ENCODE data around the gene RARS1. TPM values are rescaled to one million over a fixed set of nuclear protein-coding genes. Genes with fewer than 3 reads are reported as not detected.

The RARS1 gene
- total and polyA plus RNA-seq, 2 experiments from 2014 or later: 75.1 to 129 TPM

DNA sequence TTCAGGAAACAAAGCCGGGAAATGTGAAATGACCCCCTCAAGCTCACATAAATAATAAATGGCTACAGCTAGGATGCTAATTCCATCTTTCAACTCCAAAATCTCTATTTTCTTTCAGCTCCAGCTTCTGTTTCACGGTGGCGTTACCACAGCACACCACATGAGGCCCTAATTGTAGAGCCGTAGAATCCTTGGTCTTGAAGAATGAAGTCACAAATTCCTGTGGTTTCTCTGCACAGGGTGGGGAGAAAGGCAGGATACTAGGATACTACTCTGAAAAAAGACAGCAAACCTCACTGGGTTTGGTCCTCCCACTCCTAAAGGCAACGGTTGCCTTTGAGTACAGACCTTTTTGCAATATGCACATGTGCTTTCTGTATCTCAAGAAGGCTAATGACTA, 13.9 kb upstream of the RARS1 start (continued):
- TF ChIP-seq, protein P1, sequence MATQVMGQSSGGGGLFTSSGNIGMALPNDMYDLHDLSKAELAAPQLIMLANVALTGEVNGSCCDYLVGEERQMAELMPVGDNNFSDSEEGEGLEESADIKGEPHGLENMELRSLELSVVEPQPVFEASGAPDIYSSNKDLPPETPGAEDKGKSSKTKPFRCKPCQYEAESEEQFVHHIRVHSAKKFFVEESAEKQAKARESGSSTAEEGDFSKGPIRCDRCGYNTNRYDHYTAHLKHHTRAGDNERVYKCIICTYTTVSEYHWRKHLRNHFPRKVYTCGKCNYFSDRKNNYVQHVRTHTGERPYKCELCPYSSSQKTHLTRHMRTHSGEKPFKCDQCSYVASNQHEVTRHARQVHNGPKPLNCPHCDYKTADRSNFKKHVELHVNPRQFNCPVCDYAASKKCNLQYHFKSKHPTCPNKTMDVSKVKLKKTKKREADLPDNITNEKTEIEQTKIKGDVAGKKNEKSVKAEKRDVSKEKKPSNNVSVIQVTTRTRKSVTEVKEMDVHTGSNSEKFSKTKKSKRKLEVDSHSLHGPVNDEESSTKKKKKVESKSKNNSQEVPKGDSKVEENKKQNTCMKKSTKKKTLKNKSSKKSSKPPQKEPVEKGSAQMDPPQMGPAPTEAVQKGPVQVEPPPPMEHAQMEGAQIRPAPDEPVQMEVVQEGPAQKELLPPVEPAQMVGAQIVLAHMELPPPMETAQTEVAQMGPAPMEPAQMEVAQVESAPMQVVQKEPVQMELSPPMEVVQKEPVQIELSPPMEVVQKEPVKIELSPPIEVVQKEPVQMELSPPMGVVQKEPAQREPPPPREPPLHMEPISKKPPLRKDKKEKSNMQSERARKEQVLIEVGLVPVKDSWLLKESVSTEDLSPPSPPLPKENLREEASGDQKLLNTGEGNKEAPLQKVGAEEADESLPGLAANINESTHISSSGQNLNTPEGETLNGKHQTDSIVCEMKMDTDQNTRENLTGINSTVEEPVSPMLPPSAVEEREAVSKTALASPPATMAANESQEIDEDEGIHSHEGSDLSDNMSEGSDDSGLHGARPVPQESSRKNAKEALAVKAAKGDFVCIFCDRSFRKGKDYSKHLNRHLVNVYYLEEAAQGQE (IDR thresholded peaks at IDR 0.05; ENCODE audit: unreplicated experiment): no peak
- TF ChIP-seq, protein P2, sequence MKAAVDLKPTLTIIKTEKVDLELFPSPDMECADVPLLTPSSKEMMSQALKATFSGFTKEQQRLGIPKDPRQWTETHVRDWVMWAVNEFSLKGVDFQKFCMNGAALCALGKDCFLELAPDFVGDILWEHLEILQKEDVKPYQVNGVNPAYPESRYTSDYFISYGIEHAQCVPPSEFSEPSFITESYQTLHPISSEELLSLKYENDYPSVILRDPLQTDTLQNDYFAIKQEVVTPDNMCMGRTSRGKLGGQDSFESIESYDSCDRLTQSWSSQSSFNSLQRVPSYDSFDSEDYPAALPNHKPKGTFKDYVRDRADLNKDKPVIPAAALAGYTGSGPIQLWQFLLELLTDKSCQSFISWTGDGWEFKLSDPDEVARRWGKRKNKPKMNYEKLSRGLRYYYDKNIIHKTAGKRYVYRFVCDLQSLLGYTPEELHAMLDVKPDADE (IDR thresholded peaks at IDR 0.05): no peak
- TF ChIP-seq NANOG (IDR thresholded peaks at IDR 0.05; ENCODE audit: borderline replicate concordance): no peak
- TF ChIP-seq, protein P3, sequence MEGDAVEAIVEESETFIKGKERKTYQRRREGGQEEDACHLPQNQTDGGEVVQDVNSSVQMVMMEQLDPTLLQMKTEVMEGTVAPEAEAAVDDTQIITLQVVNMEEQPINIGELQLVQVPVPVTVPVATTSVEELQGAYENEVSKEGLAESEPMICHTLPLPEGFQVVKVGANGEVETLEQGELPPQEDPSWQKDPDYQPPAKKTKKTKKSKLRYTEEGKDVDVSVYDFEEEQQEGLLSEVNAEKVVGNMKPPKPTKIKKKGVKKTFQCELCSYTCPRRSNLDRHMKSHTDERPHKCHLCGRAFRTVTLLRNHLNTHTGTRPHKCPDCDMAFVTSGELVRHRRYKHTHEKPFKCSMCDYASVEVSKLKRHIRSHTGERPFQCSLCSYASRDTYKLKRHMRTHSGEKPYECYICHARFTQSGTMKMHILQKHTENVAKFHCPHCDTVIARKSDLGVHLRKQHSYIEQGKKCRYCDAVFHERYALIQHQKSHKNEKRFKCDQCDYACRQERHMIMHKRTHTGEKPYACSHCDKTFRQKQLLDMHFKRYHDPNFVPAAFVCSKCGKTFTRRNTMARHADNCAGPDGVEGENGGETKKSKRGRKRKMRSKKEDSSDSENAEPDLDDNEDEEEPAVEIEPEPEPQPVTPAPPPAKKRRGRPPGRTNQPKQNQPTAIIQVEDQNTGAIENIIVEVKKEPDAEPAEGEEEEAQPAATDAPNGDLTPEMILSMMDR (conservative IDR thresholded peaks at IDR 0.05; ENCODE audit: low read depth in 2 of 2): no peak
- no peak for TF ChIP-seq ZNF331 (CRISPR knock-in tag; IDR thresholded peaks at IDR 0.05; ENCODE audit: low read depth)
- TF ChIP-seq ZNF114 (CRISPR knock-in tag; IDR thresholded peaks at IDR 0.05): no peak

DNA sequence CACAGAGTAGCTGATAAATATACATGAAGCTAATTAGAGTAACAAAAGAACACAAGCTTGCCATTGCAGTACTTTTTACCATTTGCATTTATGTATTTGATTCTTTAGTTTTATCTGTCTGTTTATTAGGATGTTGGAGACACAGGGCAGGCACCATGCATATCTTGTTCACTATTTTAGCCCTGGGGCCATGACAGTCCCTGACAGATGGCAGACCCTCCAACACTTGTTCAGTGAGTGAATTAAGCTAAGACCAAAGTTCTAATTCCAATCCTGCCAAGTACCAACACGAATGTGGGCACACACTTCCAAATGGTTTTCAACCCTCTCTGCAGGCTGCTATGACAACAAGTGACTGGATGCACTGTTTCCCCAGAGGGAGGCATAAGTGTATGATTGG, 12.0 kb upstream of the RARS1 start:
- Histone ChIP-seq H3K36me3 (ENCODE audit: insufficient read depth) (no peaks in the 10 kb centered on the region), H3K4me2 (no peak overlapping the region), H3K27ac (ENCODE audit: low read depth) (no peak overlapping the region), H3K79me2 (replicated peaks; ENCODE audit: insufficient read depth) (no peaks in the 10 kb centered on the region), H2AFZ (no peak overlapping the region), H3K27me3 (ENCODE audit: insufficient read depth) (no peaks in the 10 kb centered on the region), H4K20me1 (replicated peaks; ENCODE audit: insufficient read depth) (0 out of 2 replicates have a peak, but pooled peaks cover 3% of the 10 kb centered on the region), H3K4me1 (ENCODE audit: insufficient read depth) (no peaks in the 10 kb centered on the region), H3K9me2 (ENCODE audit: insufficient read depth) (no peaks in the 10 kb centered on the region), H3F3A (replicated peaks; ENCODE audit: low read depth) (no peaks in the 10 kb centered on the region), H3K4me3 (no peak overlapping the region)
- H3K36me3 Mint-ChIP-seq (ENCODE audit: low read depth): peaks cover 10% of the 10 kb centered on the region
- no peak overlapping the region for H3K4me3 Mint-ChIP-seq
- H3K9me3 Mint-ChIP-seq: no peaks in the 10 kb centered on the region; the same call in 2 of the 3 replicates
- no peak for DNase-seq (ENCODE audit: low spot score)
- H3K27me3 Mint-ChIP-seq (ENCODE audit: insufficient read depth, low read depth, poor library complexity): peaks cover 5% of the 10 kb centered on the region
- no peaks in the 10 kb centered on the region; the same call in 2 of the 3 replicates for H3K4me1 Mint-ChIP-seq
- no peak for ATAC-seq
- H3K27ac Mint-ChIP-seq: no peak overlapping the region
- TF ChIP-seq JUNB (IDR thresholded peaks at IDR 0.05; ENCODE audit: unreplicated experiment) (no peak), NANOG (IDR thresholded peaks at IDR 0.05; ENCODE audit: borderline replicate concordance) (no peak), ZNF114 (CRISPR knock-in tag; IDR thresholded peaks at IDR 0.05) (no peak), ZNF331 (CRISPR knock-in tag; IDR thresholded peaks at IDR 0.05; ENCODE audit: low read depth) (no peak), POLR2AphosphoS5 (IDR thresholded peaks at IDR 0.05; ENCODE audit: low read depth) (no peak), CREB1 (CRISPR knock-in tag; IDR thresholded peaks at IDR 0.05; ENCODE audit: low read depth) (no peak), STAT1 (IDR thresholded peaks at IDR 0.05; ENCODE audit: unreplicated experiment) (no peak)
- TF ChIP-seq, protein P4, sequence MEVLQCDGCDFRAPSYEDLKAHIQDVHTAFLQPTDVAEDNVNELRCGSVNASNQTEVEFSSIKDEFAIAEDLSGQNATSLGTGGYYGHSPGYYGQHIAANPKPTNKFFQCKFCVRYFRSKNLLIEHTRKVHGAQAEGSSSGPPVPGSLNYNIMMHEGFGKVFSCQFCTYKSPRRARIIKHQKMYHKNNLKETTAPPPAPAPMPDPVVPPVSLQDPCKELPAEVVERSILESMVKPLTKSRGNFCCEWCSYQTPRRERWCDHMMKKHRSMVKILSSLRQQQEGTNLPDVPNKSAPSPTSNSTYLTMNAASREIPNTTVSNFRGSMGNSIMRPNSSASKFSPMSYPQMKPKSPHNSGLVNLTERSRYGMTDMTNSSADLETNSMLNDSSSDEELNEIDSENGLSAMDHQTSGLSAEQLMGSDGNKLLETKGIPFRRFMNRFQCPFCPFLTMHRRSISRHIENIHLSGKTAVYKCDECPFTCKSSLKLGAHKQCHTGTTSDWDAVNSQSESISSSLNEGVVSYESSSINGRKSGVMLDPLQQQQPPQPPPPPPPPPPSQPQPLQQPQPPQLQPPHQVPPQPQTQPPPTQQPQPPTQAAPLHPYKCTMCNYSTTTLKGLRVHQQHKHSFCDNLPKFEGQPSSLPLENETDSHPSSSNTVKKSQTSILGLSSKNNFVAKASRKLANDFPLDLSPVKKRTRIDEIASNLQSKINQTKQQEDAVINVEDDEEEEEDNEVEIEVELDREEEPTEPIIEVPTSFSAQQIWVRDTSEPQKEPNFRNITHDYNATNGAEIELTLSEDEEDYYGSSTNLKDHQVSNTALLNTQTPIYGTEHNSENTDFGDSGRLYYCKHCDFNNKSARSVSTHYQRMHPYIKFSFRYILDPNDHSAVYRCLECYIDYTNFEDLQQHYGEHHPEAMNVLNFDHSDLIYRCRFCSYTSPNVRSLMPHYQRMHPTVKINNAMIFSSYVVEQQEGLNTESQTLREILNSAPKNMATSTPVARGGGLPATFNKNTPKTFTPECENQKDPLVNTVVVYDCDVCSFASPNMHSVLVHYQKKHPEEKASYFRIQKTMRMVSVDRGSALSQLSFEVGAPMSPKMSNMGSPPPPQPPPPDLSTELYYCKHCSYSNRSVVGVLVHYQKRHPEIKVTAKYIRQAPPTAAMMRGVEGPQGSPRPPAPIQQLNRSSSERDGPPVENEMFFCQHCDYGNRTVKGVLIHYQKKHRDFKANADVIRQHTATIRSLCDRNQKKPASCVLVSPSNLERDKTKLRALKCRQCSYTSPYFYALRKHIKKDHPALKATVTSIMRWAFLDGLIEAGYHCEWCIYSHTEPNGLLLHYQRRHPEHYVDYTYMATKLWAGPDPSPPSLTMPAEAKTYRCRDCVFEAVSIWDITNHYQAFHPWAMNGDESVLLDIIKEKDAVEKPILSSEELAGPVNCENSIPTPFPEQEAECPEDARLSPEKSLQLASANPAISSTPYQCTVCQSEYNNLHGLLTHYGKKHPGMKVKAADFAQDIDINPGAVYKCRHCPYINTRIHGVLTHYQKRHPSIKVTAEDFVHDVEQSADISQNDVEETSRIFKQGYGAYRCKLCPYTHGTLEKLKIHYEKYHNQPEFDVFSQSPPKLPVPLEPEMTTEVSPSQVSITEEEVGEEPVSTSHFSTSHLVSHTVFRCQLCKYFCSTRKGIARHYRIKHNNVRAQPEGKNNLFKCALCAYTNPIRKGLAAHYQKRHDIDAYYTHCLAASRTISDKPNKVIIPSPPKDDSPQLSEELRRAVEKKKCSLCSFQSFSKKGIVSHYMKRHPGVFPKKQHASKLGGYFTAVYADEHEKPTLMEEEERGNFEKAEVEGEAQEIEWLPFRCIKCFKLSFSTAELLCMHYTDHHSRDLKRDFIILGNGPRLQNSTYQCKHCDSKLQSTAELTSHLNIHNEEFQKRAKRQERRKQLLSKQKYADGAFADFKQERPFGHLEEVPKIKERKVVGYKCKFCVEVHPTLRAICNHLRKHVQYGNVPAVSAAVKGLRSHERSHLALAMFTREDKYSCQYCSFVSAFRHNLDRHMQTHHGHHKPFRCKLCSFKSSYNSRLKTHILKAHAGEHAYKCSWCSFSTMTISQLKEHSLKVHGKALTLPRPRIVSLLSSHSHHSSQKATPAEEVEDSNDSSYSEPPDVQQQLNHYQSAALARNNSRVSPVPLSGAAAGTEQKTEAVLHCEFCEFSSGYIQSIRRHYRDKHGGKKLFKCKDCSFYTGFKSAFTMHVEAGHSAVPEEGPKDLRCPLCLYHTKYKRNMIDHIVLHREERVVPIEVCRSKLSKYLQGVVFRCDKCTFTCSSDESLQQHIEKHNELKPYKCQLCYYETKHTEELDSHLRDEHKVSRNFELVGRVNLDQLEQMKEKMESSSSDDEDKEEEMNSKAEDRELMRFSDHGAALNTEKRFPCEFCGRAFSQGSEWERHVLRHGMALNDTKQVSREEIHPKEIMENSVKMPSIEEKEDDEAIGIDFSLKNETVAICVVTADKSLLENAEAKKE (CRISPR knock-in tag; IDR thresholded peaks at IDR 0.05): no peak
